Activated CD4-positive, alpha-beta T cell treated with anti-CD3 and anti-CD28 coated beads, Interleukin-2, amount 10 ng/mL, durations not matched to agents 24 days and 14 days (primary cell): ENCODE results near the gene SLC30A1. TPM values are rescaled to one million over a fixed set of nuclear protein-coding genes. Genes with fewer than 3 reads are reported as not detected.

Experiments
- DNase-seq: peaks from one replicate; pipeline ENCODE4 v3.0.0; 2022
- H3K27ac Mint-ChIP-seq: one replicate; pipeline ENCODE4 v1.8.0; 2022; ENCODE audit warnings: mild to moderate bottlenecking, mixed read lengths
- H3K27me3 Mint-ChIP-seq: one replicate; pipeline ENCODE4 v1.8.0; 2022; ENCODE audit warnings: mixed read lengths
- H3K36me3 Mint-ChIP-seq: one replicate; pipeline ENCODE4 v1.8.0; 2022; ENCODE audit warnings: low read depth, mild to moderate bottlenecking, mixed read lengths
- H3K4me1 Mint-ChIP-seq: one replicate; pipeline ENCODE4 v1.8.0; 2021; ENCODE audit warnings: mixed read lengths
- H3K4me3 Mint-ChIP-seq: one replicate; pipeline ENCODE4 v1.8.0; 2022; ENCODE audit warnings: mild to moderate bottlenecking, moderate library complexity, mixed read lengths
- H3K9me3 Mint-ChIP-seq: one replicate; pipeline ENCODE4 v1.8.0; 2021; ENCODE audit warnings: mixed read lengths
- intact Hi-C: fragments of 100-400 bp; cut with micrococcal nuclease; formaldehyde crosslinking; loops from one replicate; pipeline ENCODE4 v1.15.1; 2023
- total RNA-seq: library from RNA; stranded (reverse); gene quantifications from 2 replicates; pipeline ENCODE4 v1.2.3, GENCODE V29; 2022

The SLC30A1 gene
- total RNA-seq, 1 donor from 2014 or later = 9.0 TPM

- no peak for DNase-seq
- Mint-ChIP-seq H3K4me1 (peaks cover 4% of the 10 kb centered on the region), H3K36me3 (no peaks in the 10 kb centered on the region), H3K27ac (no peak overlapping the region), H3K4me3 (no peak overlapping the region), H3K27me3 (peaks cover 9% of the 10 kb centered on the region), H3K9me3 (peaks cover 10% of the 10 kb centered on the region)
- intact Hi-C loops = no loop called here
Observed at GRCh38 chr1:211538287-211538686, 40.7 kb downstream of the SLC30A1 start.

- no peak for DNase-seq
- H3K4me3 Mint-ChIP-seq = no peak overlapping the region
- peaks cover 8% of the 10 kb centered on the region for H3K27me3 Mint-ChIP-seq
- intact Hi-C loops = no loop called here
- no peak overlapping the region for H3K27ac Mint-ChIP-seq
- H3K9me3 Mint-ChIP-seq = peaks cover 10% of the 10 kb centered on the region
- H3K36me3 Mint-ChIP-seq = no peaks in the 10 kb centered on the region
- peaks cover 4% of the 10 kb centered on the region for H3K4me1 Mint-ChIP-seq
Observed at GRCh38 chr1:211537253-211537652, 41.7 kb downstream of the SLC30A1 start.

- Mint-ChIP-seq H3K27me3 (peaks cover 5% of the 10 kb centered on the region), H3K27ac (no peak overlapping the region), H3K36me3 (no peaks in the 10 kb centered on the region), H3K9me3 (peaks cover 10% of the 10 kb centered on the region), H3K4me3 (no peak overlapping the region), H3K4me1 (peaks cover 4% of the 10 kb centered on the region)
- no peak for DNase-seq
- intact Hi-C loops = no loop called here
Observed at GRCh38 chr1:211536606-211537005, 42.4 kb downstream of the SLC30A1 start.

GRCh38 chr1:211535346-211535745 lies 43.6 kb downstream of the SLC30A1 start:
- Mint-ChIP-seq H3K36me3 (no peaks in the 10 kb centered on the region), H3K4me1 (peaks cover 4% of the 10 kb centered on the region), H3K9me3 (no peaks in the 10 kb centered on the region), H3K4me3 (no peak overlapping the region), H3K27me3 (no peaks in the 10 kb centered on the region), H3K27ac (no peak overlapping the region)
- intact Hi-C loops = no loop called here
- DNase-seq = no peak

GRCh38 chr1:211534545-211535291 lies 44.2 kb downstream of the SLC30A1 start:
- Mint-ChIP-seq H3K4me3 (no peak overlapping the region), H3K27ac (no peak overlapping the region), H3K36me3 (no peaks in the 10 kb centered on the region), H3K9me3 (no peaks in the 10 kb centered on the region), H3K27me3 (no peaks in the 10 kb centered on the region), H3K4me1 (peaks cover 6% of the 10 kb centered on the region)
- no peak for DNase-seq
- intact Hi-C loops = no loop called here

GRCh38 chr1:211532088-211532444 lies 46.9 kb downstream of the SLC30A1 start:
- intact Hi-C loops = no loop called here
- no peak overlapping the region for H3K27ac Mint-ChIP-seq
- H3K4me3 Mint-ChIP-seq = no peak overlapping the region
- no peaks in the 10 kb centered on the region for H3K9me3 Mint-ChIP-seq
- H3K36me3 Mint-ChIP-seq = no peaks in the 10 kb centered on the region
- peaks cover 19% of the 10 kb centered on the region for H3K4me1 Mint-ChIP-seq
- H3K27me3 Mint-ChIP-seq = no peaks in the 10 kb centered on the region
- no peak for DNase-seq

- Mint-ChIP-seq H3K36me3 (no peaks in the 10 kb centered on the region), H3K27me3 (no peaks in the 10 kb centered on the region), H3K27ac (no peak overlapping the region), H3K9me3 (no peaks in the 10 kb centered on the region), H3K4me1 (peaks cover 22% of the 10 kb centered on the region), H3K4me3 (no peak overlapping the region)
- intact Hi-C loops = no loop called here
- DNase-seq = no peak
Observed at GRCh38 chr1:211531194-211532087, 47.5 kb downstream of the SLC30A1 start.

- Mint-ChIP-seq H3K27me3 (no peaks in the 10 kb centered on the region), H3K4me3 (no peak overlapping the region), H3K27ac (no peak overlapping the region), H3K9me3 (no peaks in the 10 kb centered on the region), H3K4me1 (peaks cover 22% of the 10 kb centered on the region), H3K36me3 (no peaks in the 10 kb centered on the region)
- intact Hi-C loops = no loop called here
- DNase-seq = no peak
Observed at GRCh38 chr1:211530102-211530501, 48.9 kb downstream of the SLC30A1 start.

- intact Hi-C loops = no loop called here
- Mint-ChIP-seq H3K27ac (no peak overlapping the region), H3K27me3 (no peaks in the 10 kb centered on the region), H3K36me3 (no peaks in the 10 kb centered on the region), H3K4me1 (peaks cover 22% of the 10 kb centered on the region), H3K9me3 (no peaks in the 10 kb centered on the region), H3K4me3 (no peak overlapping the region)
- DNase-seq = no peak
Observed at GRCh38 chr1:211529453-211529852, 49.5 kb downstream of the SLC30A1 start.

GRCh38 chr1:211529011-211529410 lies 50.0 kb downstream of the SLC30A1 start:
- intact Hi-C loops = no loop called here
- Mint-ChIP-seq H3K4me1 (peaks cover 22% of the 10 kb centered on the region), H3K4me3 (no peak overlapping the region), H3K27ac (no peak overlapping the region), H3K27me3 (no peaks in the 10 kb centered on the region), H3K9me3 (no peaks in the 10 kb centered on the region), H3K36me3 (no peaks in the 10 kb centered on the region)
- DNase-seq = no peak

GRCh38 chr1:211527888-211528287 lies 51.1 kb downstream of the SLC30A1 start:
- intact Hi-C loops = no loop called here
- H3K4me1 Mint-ChIP-seq = peaks cover 22% of the 10 kb centered on the region
- no peaks in the 10 kb centered on the region for H3K27me3 Mint-ChIP-seq
- H3K36me3 Mint-ChIP-seq = no peaks in the 10 kb centered on the region
- H3K4me3 Mint-ChIP-seq = no peak overlapping the region
- no peak overlapping the region for H3K27ac Mint-ChIP-seq
- no peak for DNase-seq
- no peaks in the 10 kb centered on the region for H3K9me3 Mint-ChIP-seq

- intact Hi-C loops = no loop called here
- Mint-ChIP-seq H3K36me3 (no peaks in the 10 kb centered on the region), H3K27ac (no peak overlapping the region), H3K9me3 (no peaks in the 10 kb centered on the region), H3K4me3 (no peak overlapping the region), H3K27me3 (no peaks in the 10 kb centered on the region), H3K4me1 (peaks cover 22% of the 10 kb centered on the region)
- DNase-seq = no peak
Observed at GRCh38 chr1:211527006-211527405, 52.0 kb downstream of the SLC30A1 start.

GRCh38 chr1:211526101-211526500 lies 52.9 kb downstream of the SLC30A1 start:
- Mint-ChIP-seq H3K4me3 (no peak overlapping the region), H3K27me3 (no peaks in the 10 kb centered on the region), H3K27ac (no peak overlapping the region), H3K4me1 (peaks cover 22% of the 10 kb centered on the region), H3K9me3 (no peaks in the 10 kb centered on the region), H3K36me3 (no peaks in the 10 kb centered on the region)
- DNase-seq = no peak
- intact Hi-C loops = no loop called here

- intact Hi-C loops = no loop called here
- Mint-ChIP-seq H3K9me3 (no peaks in the 10 kb centered on the region), H3K27ac (no peak overlapping the region), H3K4me3 (no peak overlapping the region), H3K4me1 (peaks cover 20% of the 10 kb centered on the region), H3K36me3 (no peaks in the 10 kb centered on the region), H3K27me3 (peaks cover 3% of the 10 kb centered on the region)
- no peak for DNase-seq
Observed at GRCh38 chr1:211525101-211525676, 53.8 kb downstream of the SLC30A1 start.
